SU-DHL-6 (cell line): ENCODE measurements around the gene PRKCZ.

Source experiments
- CTCF ChIP-seq: fragments of 200-600 bp; sonication (generic); IDR thresholded peaks from one replicate; pipeline ENCODE4 v1.5.1; 2017; ENCODE audit warnings: antibody characterized with exemption, mild to moderate bottlenecking, low read length, moderate library complexity; ENCODE audit not compliant: insufficient read depth, poor library complexity, severe bottlenecking
- EZH2phosphoT487 ChIP-seq: fragments of 200-600 bp; sonication (generic), shearing (Covaris generic); conservative IDR thresholded peaks from 2 replicates; pipeline ENCODE4 v1.6.1; 2018; ENCODE audit warnings: mild to moderate bottlenecking, antibody characterized with exemption, low read length, moderate library complexity, mixed read lengths

- no peak for TF ChIP-seq CTCF
- TF ChIP-seq EZH2phosphoT487 = no peak
Observed at GRCh38 chr1:2187619-2188018, 137.4 kb downstream of the PRKCZ start.
